SU-DHL-6 (cell line): ENCODE data around the gene ZNF365.

ENCODE experiments used
- CTCF ChIP-seq: fragments of 200-600 bp; sonication (generic); IDR thresholded peaks from one replicate; pipeline ENCODE4 v1.5.1; 2017; ENCODE audit warnings: antibody characterized with exemption, mild to moderate bottlenecking, low read length, moderate library complexity; ENCODE audit not compliant: insufficient read depth, poor library complexity, severe bottlenecking
- EZH2phosphoT487 ChIP-seq: fragments of 200-600 bp; sonication (generic), shearing (Covaris generic); conservative IDR thresholded peaks from 2 replicates; pipeline ENCODE4 v1.6.1; 2018; ENCODE audit warnings: mild to moderate bottlenecking, antibody characterized with exemption, low read length, moderate library complexity, mixed read lengths

- TF ChIP-seq CTCF (no peak), EZH2phosphoT487 (no peak)
These were observed 56.7 kb downstream of the ZNF365 start for GRCh38 chr10:62430881-62431280.
